ENCODE measurements around the gene SFXN5. TPM values are rescaled to one million over a fixed set of nuclear protein-coding genes. Genes with fewer than 3 reads are reported as not detected.

SFXN5 gene
- polyA plus RNA-seq, 2 of the 4 experiments (the other 2 are of a cell fraction) = 16.7 to 19.6 TPM

- ChIA-PET POLR2A (interaction anchor here (0.6 kb wide), 1 partner anchor 30 kb away, joined by 3 read pairs; no protein-coding TSS in a partner anchor), CTCF (interaction anchor here (1.1 to 18.7 kb wide), 12 partner anchors 14 to 194 kb away, joined by 3 to 500 read pairs (median 7); partner anchors contain the start of gene SFXN5)
- no peak for FAIRE-seq
- ATAC-seq = no peak
- Histone ChIP-seq H3K27ac (no peak overlapping the region), H3K4me2 (no peak overlapping the region), H3K9me3 (no peaks in the 10 kb centered on the region), H3K4me3 (no peak overlapping the region), H3K4me1 (peaks cover 18% of the 10 kb centered on the region)
- no peak for DNase-seq (ENCODE audit: low read depth in 1 of 2, low spot score in 1 of 2)
- WGBS (ENCODE audit: missing lambda C conversion rate) = 88% methylated on average over 12 of the region's 12 CpGs
- TF ChIP-seq E2F6 (IDR thresholded peaks at IDR 0.05; ENCODE audit: borderline replicate concordance, low read depth) (no peak), POLR2A (IDR thresholded peaks at IDR 0.05; ENCODE audit: low read length) (no peak), FOSB (CRISPR knock-in tag; IDR thresholded peaks at IDR 0.05) (no peak), SREBF2 (IDR thresholded peaks at IDR 0.05) (no peak), NFE2L2 (conservative IDR thresholded peaks at IDR 0.05; ENCODE audit: low read length) (no peak), HOXB13 (CRISPR knock-in tag; IDR thresholded peaks at IDR 0.05; ENCODE audit: low read depth) (no peak), KDM5A (IDR thresholded peaks at IDR 0.05) (no peak), HOXB5 (CRISPR knock-in tag; IDR thresholded peaks at IDR 0.05) (no peak), ELK1 (IDR thresholded peaks at IDR 0.05; ENCODE audit: low read depth, low read length) (no peak), CHD2 (IDR thresholded peaks at IDR 0.05; ENCODE audit: low read length, partially characterized antibody) (no peak), HOXA7 (CRISPR knock-in tag; IDR thresholded peaks at IDR 0.05) (no peak), NPAS2 (CRISPR knock-in tag; IDR thresholded peaks at IDR 0.05; ENCODE audit: borderline replicate concordance) (no peak), CBX2 (IDR thresholded peaks at IDR 0.05; ENCODE audit: borderline replicate concordance, low read depth) (no peak), HEYL (CRISPR knock-in tag; IDR thresholded peaks at IDR 0.05) (no peak), CTCF (IDR thresholded peaks at IDR 0.05) (no peak)
Observed at GRCh38 chr2:73088211-73088610, 16.7 kb upstream of the SFXN5 start.

GRCh38 chr2:73087311-73087710, 15.8 kb upstream of the SFXN5 start:
- no peak overlapping the region for H3K4me3 ChIP-seq
- CTCF ChIA-PET = interaction anchor here (0.7 to 18.7 kb wide), 14 partner anchors 9 to 193 kb away, joined by 3 to 500 read pairs (median 32); partner anchors contain the start of genes RAB11FIP5 and SFXN5
- peaks cover 18% of the 10 kb centered on the region for H3K4me1 ChIP-seq
- no peak for TF ChIP-seq TFCP2L1 (CRISPR knock-in tag; IDR thresholded peaks at IDR 0.05)
- no peak overlapping the region for H3K4me2 ChIP-seq
- no peak for FAIRE-seq
- WGBS (ENCODE audit: missing lambda C conversion rate) = 82% methylated on average over 4 of the region's 4 CpGs
- no peak for ATAC-seq
- POLR2A ChIA-PET = interaction anchor here (0.9 kb wide), 1 partner anchor 70 kb away, joined by 3 read pairs; no protein-coding TSS in a partner anchor
- no peak for DNase-seq (ENCODE audit: low read depth in 1 of 2, low spot score in 1 of 2)
- no peaks in the 10 kb centered on the region for H3K9me3 ChIP-seq
- no peak overlapping the region for H3K27ac ChIP-seq

GRCh38 chr2:73085691-73086090, 14.2 kb upstream of the SFXN5 start:
- H3K4me2 ChIP-seq = no peak overlapping the region
- H3K4me1 ChIP-seq = peaks cover 17% of the 10 kb centered on the region
- 17% methylated on average over 6 of the region's 6 CpGs for WGBS (ENCODE audit: missing lambda C conversion rate)
- DNase-seq (ENCODE audit: low read depth in 1 of 2, low spot score in 1 of 2) (peak; percentile 74 to 87), FAIRE-seq (no peak), ATAC-seq (peak; percentile 78 to 92; a peak in 5 of 6 replicates)
- no peak overlapping the region for H3K27ac ChIP-seq
- H3K9me3 ChIP-seq = no peaks in the 10 kb centered on the region
- CTCF ChIA-PET = interaction anchor here (0.6 to 18.7 kb wide), 63 partner anchors 8 to 256 kb away, joined by 3 to 500 read pairs (median 5); partner anchors contain the start of genes EMX1, PRADC1, RAB11FIP5 and SFXN5
- H3K4me3 ChIP-seq = no peak overlapping the region
- POLR2A ChIA-PET = no interaction called here
- TF ChIP-seq HEYL (CRISPR knock-in tag; IDR thresholded peaks at IDR 0.05) (no peak), SMC3 (IDR thresholded peaks at IDR 0.05) (peak; percentile 97), MAZ (IDR thresholded peaks at IDR 0.05; ENCODE audit: borderline replicate concordance, low read depth, low read length) (0 out of 2 replicates have a peak, but pooled peaks have one; percentile 14), HMGXB4 (CRISPR knock-in tag; IDR thresholded peaks at IDR 0.05; ENCODE audit: borderline replicate concordance) (no peak), MAX (IDR thresholded peaks at IDR 0.05) (0 out of 2 replicates have a peak, but pooled peaks have one; percentile 36), RAD21 (conservative IDR thresholded peaks at IDR 0.05 in 1 of 2, IDR thresholded peaks at IDR 0.05 in 1 of 2) (peak; percentile 97 to 98), CTCF (IDR thresholded peaks at IDR 0.05) (peak; percentile 98)
